ENCODE data around the gene C21orf91.

Gene C21orf91

GRCh38 chr21:17819114-17819876, at the start of gene C21orf91:
C21orf91 (minus strand) TSS chr21:17819356; CDS start chr21:17818318, 1,038 bp downstream.
- DNase-seq (ENCODE audit: low spot score): peak; percentile 90

GRCh38 chr21:17866590-17866989, 47.4 kb upstream of the C21orf91 start:
- DNase-seq (ENCODE audit: low spot score): no peak

GRCh38 chr21:17859661-17860060, 40.5 kb upstream of the C21orf91 start:
- DNase-seq (ENCODE audit: low spot score): no peak

- DNase-seq (ENCODE audit: low spot score): no peak
Measured at GRCh38 chr21:17858747-17859146, 39.6 kb upstream of the C21orf91 start.

GRCh38 chr21:17854745-17855144, 35.6 kb upstream of the C21orf91 start:
- DNase-seq (ENCODE audit: low spot score): no peak

- no peak for DNase-seq (ENCODE audit: low spot score)
Measured at GRCh38 chr21:17853393-17854275, 34.5 kb upstream of the C21orf91 start.

GRCh38 chr21:17848228-17848627, 29.1 kb upstream of the C21orf91 start:
- DNase-seq (ENCODE audit: low spot score): no peak

GRCh38 chr21:17841103-17841502, 21.9 kb upstream of the C21orf91 start:
- DNase-seq (ENCODE audit: low spot score): no peak

GRCh38 chr21:17834639-17835354, 15.6 kb upstream of the C21orf91 start:
- DNase-seq (ENCODE audit: low spot score): peak; percentile 13

GRCh38 chr21:17829472-17829871, 10.3 kb upstream of the C21orf91 start:
- no peak for DNase-seq (ENCODE audit: low spot score)

- DNase-seq (ENCODE audit: low spot score): no peak
Measured at GRCh38 chr21:17828223-17828622, 9.1 kb upstream of the C21orf91 start.

GRCh38 chr21:17823846-17824245, 4.7 kb upstream of the C21orf91 start:
- no peak for DNase-seq (ENCODE audit: low spot score)

- DNase-seq (ENCODE audit: low spot score): no peak
Measured at GRCh38 chr21:17821121-17821520, 2.0 kb upstream of the C21orf91 start.

GRCh38 chr21:17819877-17820229, 697 bp upstream of the C21orf91 start:
- DNase-seq (ENCODE audit: low spot score): peak; percentile 70

- DNase-seq (ENCODE audit: low spot score): peak; percentile 41
Measured at GRCh38 chr21:17818186-17819113, 706 bp downstream of the C21orf91 start.

GRCh38 chr21:17813353-17813752, 5.8 kb downstream of the C21orf91 start:
- no peak for DNase-seq (ENCODE audit: low spot score)

GRCh38 chr21:17805966-17806365, 13.2 kb downstream of the C21orf91 start:
- no peak for DNase-seq (ENCODE audit: low spot score)

GRCh38 chr21:17803536-17803935, 15.6 kb downstream of the C21orf91 start:
- no peak for DNase-seq (ENCODE audit: low spot score)

- no peak for DNase-seq (ENCODE audit: low spot score)
Measured at GRCh38 chr21:17802572-17802971, 16.6 kb downstream of the C21orf91 start.

- DNase-seq (ENCODE audit: low spot score): no peak
Measured at GRCh38 chr21:17799414-17800164, 19.6 kb downstream of the C21orf91 start.

GRCh38 chr21:17798796-17799195, 20.4 kb downstream of the C21orf91 start:
- DNase-seq (ENCODE audit: low spot score): no peak
